GM18873 (cell line): Measurements from ENCODE around the gene CFAP77.
A peak's percentile ranks its signal among the peaks of the same experiment; 100 is the strongest.
"Not testable (repeated sequence)": the region's sequence is repeated elsewhere in the genome, so short reads cannot be mapped to it uniquely, and the experiment has no call there.

ENCODE experiments used
- ATAC-seq: cut with Tn5 transposase; IDR thresholded peaks from one replicate; pipeline ENCODE4 v1.9.1; 2021; ENCODE audit warnings: mild to moderate bottlenecking, moderate library complexity, moderate number of reproducible peaks; ENCODE audit not compliant: unreplicated experiment, low FRiP score

Gene CFAP77

DNA sequence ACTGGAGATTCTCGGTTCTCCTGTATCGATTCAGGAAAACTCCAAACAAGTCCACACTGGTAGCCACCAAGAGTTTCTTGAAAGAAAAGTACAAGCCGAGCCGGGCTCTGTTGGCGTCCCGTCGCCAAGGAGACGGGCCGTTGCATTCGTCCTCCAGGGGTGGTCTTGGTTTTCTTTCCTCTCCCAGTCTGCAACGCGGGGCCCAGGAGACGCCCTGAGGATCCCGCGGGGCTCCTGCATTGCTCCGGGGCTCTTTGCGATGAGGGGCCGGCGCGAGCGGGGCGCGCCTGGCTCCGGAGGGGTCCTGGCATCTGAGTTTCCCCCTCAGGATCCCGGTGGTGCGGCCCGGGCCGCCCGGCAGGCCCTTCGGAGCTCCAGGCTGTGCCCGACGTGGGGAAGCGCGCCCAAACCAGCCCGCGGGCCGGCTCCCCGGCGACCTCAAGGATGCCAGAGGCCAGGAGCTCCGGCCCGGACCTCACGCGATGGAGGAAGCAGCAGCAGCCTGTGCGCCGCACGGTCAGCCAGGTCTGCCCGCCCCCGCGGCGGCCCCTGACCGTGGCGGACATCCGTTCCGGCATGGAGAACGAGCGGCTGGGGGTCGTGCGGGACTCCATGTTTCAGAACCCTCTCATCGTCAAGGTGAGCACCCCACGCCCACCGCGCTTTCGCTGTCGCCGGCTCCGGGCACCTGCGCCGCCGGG is at the start of gene CFAP77:
Gene CFAP77, plus strand, starts transcription at position 384 of the 701 bp plus-strand sequence. Its CDS starts 61 bp downstream, at position 445.
- no peak for ATAC-seq

DNA sequence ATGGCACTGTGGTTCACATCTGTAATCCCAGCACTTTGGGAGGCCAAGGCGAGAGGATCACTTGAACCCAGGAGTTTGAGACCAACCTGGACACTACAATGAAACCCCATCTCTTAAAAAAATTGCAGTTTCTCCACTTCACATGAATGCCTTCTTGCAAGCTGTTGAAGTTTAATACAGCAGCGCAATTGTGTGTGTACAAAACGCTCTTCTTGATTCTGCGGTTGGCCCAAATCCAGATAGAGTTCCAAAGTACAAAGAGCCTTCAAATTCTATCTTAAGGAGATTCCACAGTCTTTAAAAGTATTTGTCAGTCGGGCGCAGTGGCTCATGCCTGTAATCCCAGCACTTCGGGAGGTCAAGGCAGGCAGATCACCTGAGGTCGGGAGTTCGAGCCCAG is 45.9 kb upstream of the CFAP77 start:
- no peak for ATAC-seq

GRCh38 chr9:132365986-132366385 is 44.0 kb upstream of the CFAP77 start:
- no peak for ATAC-seq

GRCh38 chr9:132366481-132366880 is 43.5 kb upstream of the CFAP77 start:
- no peak for ATAC-seq

- no peak for ATAC-seq
Observed at GRCh38 chr9:132367613-132368313, 42.2 kb upstream of the CFAP77 start.

- no peak for ATAC-seq
Observed at GRCh38 chr9:132369421-132369820, 40.6 kb upstream of the CFAP77 start.

DNA sequence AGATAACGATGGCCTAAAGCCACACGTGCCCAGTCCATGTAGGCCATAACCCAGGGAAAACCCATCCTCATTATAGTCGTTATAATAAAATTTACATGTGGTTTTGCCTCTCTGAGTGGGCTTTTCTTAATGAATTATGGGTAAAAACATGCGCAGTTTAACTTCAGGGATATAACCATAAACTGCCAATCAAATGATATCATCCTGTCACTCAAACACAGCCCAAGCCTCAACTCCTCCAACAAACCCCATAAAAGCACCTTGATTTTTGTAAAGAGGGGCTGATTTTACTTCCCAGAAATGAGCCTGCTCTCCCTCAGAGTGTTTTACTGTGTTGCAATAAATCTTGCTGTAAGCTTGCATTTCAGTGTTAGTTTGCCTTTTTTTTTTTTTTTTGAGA is 39.4 kb upstream of the CFAP77 start:
- ATAC-seq: no peak

- ATAC-seq: no peak
Observed at GRCh38 chr9:132372177-132373095, 37.6 kb upstream of the CFAP77 start.

DNA sequence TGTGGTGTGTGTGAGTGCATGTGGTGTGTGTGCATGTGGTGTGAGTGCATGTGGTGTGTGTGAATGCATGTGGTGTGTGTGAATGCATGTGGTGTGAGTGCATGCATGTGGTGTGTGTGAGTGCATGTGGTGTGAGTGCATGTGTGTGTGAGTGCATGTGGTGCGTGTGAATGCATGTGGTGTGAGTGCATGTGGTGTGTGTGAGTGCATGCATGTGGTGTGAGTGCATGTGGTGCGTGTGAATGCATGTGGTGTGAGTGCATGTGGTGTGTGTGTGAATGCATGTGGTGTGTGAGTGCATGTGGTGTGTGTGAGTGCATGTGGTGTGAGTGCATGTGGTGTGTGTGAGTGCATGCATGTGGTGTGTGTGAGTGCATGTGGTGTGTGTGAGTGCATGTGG is 32.2 kb upstream of the CFAP77 start:
- ATAC-seq: not testable (repeated sequence)

- ATAC-seq: not testable (repeated sequence)
Observed at GRCh38 chr9:132378416-132378815, 31.6 kb upstream of the CFAP77 start.

DNA sequence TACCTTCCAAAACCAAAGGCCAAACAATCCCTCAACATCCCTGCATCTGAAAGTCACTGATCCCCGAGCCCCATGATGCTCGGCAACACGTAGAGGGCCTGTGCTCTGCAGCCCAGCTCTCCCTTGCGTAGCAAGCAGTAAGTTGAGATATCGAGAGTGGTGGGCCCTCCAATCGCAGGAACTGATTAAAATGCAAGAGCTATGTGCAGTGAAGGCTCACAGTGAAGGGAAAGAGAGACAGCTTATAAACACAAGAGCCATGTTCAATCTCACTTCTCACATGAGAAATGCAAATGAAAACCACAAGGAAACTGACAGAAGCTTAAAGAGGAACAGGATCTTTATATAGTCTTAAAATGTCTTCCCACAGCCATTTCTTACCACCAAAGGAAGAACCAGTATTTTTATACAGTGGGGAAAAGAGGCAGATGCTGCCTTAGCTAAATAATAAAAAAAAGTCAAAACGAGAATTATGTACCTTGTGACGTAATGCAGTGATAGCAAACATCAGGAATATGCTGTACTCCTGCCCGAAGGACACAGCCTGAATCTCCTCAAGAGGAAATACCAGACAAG is 28.0 kb upstream of the CFAP77 start:
- peak; percentile 48 for ATAC-seq

DNA sequence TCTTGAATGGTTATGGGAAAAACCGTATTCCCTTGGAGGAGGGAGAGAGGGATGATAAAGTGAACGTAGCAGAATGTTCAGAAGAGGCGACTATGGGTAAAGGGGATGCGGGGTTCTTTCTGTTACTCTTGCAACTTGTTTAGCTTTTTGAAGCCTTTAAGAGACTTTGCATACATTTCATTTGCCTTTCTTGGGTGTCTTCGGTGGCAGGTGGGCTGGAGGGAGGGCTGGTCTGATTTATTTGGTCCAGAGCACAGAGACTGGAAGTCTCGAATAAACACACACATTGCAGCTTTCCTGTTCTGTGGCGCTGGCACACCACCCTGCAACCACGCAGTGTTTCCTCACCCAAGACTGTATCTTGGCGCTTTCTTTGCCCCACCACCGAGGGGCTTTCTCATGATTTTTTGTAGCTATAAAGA is 26.5 kb upstream of the CFAP77 start:
- no peak for ATAC-seq

- ATAC-seq: no peak
Observed at GRCh38 chr9:132384376-132384775, 25.6 kb upstream of the CFAP77 start.

GRCh38 chr9:132387133-132387532 is 22.9 kb upstream of the CFAP77 start:
- no peak for ATAC-seq

DNA sequence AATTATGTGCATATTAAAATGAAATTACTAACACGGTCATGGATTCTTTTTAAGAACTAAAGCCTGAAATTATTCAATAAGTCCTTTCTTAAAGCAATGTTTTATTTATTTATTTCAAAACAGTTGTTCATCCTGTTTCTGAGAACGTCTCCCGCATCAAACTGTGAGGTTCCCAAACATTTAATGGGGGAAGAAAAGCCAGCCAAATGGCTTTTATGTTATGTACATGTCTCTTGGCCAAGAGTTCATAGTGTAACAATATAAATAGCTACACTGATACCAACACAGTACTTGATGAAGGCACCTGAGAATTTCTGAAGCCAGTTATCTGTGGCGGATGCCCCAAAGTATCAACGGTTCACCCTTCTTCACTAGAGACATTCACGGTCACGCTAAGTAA is 19.0 kb upstream of the CFAP77 start:
- no peak for ATAC-seq

DNA sequence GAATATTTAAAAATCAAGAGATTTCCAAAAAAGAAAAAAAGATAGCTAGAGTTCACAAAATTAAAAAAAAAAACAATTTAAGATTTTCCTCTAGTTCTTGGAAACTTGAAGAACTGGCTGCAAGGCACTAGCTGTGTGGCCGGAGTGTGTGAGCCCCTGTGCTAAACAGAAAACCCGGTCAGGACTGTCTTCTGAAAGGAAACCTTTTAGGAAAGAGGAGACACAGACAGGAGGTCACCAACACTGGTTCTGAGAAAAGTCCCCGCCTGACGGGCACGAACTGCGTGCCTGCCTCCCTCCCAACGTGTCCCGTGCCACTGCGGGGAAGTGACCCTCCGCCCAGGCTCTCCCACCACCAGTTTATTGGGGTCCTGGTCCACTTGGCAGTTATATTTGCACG is 18.6 kb upstream of the CFAP77 start:
- ATAC-seq: no peak

GRCh38 chr9:132395560-132395959 is 14.5 kb upstream of the CFAP77 start:
- ATAC-seq: no peak

DNA sequence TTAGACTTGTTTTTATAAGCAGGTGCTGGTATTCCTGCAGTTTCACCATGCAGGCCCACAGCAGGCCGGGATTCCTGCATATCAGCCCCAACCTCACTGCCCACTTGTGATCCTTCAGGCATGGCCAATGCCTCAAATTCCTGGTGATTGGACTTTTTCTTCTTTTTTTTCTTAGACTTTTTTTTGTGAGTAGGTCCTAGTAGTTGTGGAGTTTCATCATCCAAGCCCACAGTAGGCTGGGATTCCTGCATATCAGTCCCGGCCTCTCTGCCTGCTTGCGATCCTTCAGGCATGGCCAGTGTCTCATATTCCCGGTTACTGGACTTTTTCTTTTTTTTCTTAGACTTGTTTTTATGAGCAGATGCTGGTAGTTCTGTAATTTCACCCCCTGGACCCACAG is 8.2 kb upstream of the CFAP77 start:
- no peak for ATAC-seq

- ATAC-seq: no peak
Observed at GRCh38 chr9:132404228-132404881, 5.7 kb upstream of the CFAP77 start.

DNA sequence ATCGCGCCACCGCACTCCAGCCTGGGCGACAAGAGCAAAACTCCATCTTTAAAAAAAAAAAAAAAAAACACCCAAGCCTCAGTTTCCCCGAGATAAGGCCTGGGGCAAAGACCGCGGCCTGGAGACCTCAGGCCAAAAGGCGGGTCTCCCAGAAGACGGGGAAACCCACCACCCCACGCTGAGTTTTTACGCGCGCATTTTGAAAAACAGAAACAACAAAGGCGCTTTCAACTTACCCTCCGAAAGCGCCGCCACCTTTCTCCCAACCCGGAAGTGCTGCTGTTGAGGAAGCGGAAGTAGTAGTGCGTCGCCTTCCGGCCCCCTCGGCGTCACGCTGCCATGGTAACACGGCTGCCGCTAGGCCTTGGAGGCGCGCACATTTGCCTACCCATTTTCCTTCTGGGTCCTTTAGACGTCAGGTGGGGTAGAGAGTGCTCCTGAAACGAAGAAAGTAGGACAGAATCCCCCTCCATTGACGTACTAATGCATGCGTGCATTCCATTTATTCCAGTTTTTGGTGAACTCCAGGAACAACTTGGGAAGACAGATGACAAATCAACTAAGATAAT is 3.4 kb upstream of the CFAP77 start, which contains the start of gene TTF1:
Gene TTF1, minus strand, starts transcription at position 287 of the 569 bp plus-strand sequence. CDS start 4,019 bp downstream, outside the sequence.
- ATAC-seq: no peak
